ENCODE measurements around the gene DYNC2I2.

- TF ChIP-seq CTCF (IDR thresholded peaks at IDR 0.05) (no peak), POLR2A (IDR thresholded peaks at IDR 0.05) (no peak)
Measured at GRCh38 chr9:128629136-128629535, 27.5 kb downstream of the DYNC2I2 start.

Measured in prostate gland (tissue), 2 donors.